Kidney epithelial cell (primary cell): ENCODE data around the gene SLC4A3. TPM values are rescaled to one million over a fixed set of nuclear protein-coding genes. Genes with fewer than 3 reads are reported as not detected.
"Not testable (repeated sequence)": the region's sequence is repeated elsewhere in the genome, so short reads cannot be mapped to it uniquely, and the experiment has no call there.

Experiments
- DNase-seq: peaks from one replicate; pipeline ENCODE4 v3.0.0-alpha.2; 2010; ENCODE audit warnings: low read depth
- H3K27me3 ChIP-seq: 2 replicates; pipeline ENCODE4 v1.6.0; 2011; ENCODE audit warnings: low read length; ENCODE audit not compliant: control insufficient read depth, insufficient read depth
- H3K36me3 ChIP-seq: 2 replicates; pipeline ENCODE4 v1.5.1; 2011; ENCODE audit warnings: low read length; ENCODE audit not compliant: control insufficient read depth, insufficient read depth
- H3K4me3 ChIP-seq: 2 replicates; pipeline ENCODE4 v1.5.1; 2011; ENCODE audit warnings: low read depth, mild to moderate bottlenecking, control low read depth, low read length
- total RNA-seq: library from RNA; depleted of rRNA; stranded (reverse); fragments of >200 nt; gene quantifications from 2 replicates; pipeline ENCODE4 v1.2.3, GENCODE V29; 2015
- TF ChIP-seq, protein P1 (sequence below): IDR thresholded peaks from 2 replicates; pipeline ENCODE4 v1.5.1; 2011; ENCODE audit warnings: mild to moderate bottlenecking, moderate library complexity, low read length, control low read depth, inconsistent platforms; ENCODE audit not compliant: insufficient read depth, poor library complexity, severe bottlenecking

Gene SLC4A3
- total RNA-seq, 1 donor from 2014 or later = 11.6 TPM

DNA sequence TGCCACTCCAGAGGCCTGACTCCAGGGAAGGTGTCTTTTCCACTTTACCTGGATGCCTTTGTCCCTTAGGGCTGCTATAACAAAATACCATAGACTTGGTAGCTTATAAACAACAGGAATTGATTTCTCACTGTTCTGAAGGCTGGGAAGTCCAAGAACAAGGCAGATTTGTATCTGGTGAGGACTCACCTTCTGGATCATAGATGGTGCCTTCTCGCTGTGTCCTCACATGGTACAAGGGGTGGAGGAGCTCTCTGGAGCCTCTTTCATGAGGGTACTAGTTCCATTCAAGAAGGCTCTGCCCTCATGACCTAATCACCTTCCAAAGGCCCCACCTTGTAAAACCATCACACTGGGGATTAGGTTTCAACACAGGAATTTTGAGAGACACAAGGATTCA, 52.1 kb downstream of the SLC4A3 start:
- Histone ChIP-seq H3K27me3 (peaks cover 2% of the 10 kb centered on the region), H3K36me3 (no peaks in the 10 kb centered on the region), H3K4me3 (no peak overlapping the region)
- no peak for DNase-seq
- TF ChIP-seq, protein P1, sequence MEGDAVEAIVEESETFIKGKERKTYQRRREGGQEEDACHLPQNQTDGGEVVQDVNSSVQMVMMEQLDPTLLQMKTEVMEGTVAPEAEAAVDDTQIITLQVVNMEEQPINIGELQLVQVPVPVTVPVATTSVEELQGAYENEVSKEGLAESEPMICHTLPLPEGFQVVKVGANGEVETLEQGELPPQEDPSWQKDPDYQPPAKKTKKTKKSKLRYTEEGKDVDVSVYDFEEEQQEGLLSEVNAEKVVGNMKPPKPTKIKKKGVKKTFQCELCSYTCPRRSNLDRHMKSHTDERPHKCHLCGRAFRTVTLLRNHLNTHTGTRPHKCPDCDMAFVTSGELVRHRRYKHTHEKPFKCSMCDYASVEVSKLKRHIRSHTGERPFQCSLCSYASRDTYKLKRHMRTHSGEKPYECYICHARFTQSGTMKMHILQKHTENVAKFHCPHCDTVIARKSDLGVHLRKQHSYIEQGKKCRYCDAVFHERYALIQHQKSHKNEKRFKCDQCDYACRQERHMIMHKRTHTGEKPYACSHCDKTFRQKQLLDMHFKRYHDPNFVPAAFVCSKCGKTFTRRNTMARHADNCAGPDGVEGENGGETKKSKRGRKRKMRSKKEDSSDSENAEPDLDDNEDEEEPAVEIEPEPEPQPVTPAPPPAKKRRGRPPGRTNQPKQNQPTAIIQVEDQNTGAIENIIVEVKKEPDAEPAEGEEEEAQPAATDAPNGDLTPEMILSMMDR = no peak

DNA sequence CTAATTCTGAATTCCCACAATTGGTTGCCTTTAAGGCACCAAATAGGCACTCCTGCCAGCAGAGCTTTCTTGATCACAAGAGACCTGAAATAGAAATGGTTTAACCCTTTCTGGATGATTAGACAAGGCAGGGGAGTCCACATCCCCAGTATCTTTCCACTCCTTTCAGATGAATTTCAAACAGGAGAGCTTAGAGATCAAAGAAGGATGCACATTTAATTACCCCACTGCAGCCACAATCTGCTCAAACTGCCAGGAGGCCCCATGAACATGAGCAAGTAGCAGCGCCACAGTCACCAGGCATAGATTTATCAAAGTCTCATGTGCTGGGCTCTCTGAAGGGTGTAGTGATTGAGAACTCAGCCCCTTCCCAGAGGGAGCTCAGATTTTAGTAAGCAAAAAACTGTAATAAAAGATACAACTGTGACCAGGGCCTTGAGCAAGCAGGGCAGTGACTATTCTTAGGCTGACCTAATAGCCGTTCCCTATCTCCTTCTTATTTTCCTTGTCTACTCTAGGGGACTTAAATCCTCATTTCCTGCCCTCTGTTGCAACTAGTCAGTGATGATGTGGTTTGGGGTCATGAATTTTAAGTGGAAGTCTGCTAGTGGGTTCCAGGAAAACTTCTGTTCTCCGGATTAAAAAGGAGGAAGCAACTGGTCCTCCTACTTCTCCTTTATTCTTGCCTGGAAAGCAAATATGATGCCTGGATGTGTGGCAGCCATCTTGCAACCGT, 53.7 kb downstream of the SLC4A3 start:
- Histone ChIP-seq H3K4me3 (no peak overlapping the region), H3K36me3 (no peaks in the 10 kb centered on the region), H3K27me3 (no peaks in the 10 kb centered on the region)
- no peak for DNase-seq
- TF ChIP-seq, protein P1 = no peak

DNA sequence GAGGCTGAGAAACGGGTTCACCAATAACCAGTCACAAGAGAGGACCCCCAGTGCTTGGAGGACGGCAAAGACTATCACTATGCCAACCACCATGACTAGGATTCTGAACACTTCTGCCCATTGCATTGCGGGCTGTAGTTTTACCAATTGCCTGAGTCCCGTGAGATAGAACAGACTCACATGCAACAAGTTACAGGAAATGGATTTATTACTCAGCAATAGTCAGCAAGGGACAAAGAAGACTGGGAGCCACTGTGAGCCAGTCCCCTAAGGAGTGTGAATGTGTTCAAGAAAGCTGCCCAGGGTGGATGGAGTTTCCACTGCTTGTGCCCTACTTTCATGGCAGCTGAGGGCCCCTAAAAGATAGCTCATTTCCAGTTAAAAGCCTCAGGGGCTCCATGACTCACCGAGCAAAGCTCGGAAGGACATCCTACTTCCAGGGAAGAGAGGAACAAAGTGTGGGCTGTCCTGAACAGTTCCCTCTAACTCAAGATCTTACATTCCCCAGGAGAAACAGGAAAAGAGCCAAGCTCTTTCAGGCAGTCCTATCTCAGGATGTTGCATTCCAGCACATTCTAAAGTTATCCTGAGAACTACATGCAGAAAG, 54.4 kb downstream of the SLC4A3 start:
- H3K27me3 ChIP-seq = no peaks in the 10 kb centered on the region

DNA sequence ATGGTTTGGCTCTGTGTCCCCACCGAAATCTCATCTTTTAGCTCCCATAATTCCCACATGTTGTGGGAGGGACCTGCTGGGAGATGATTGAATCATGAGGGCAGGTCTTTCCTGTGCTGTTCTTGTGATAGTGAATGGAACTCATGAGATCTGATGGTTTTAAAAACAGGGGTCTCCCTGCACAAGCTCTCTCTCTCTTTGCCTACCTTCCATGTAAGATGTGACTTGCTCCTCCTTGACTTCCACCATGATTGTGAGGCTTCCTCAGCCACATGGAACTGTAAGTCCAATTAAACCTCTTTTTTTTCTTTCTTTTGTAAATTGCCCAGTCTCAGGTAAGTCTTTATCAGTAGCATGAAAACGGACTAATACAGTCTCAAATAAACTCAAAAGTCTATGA, 56.0 kb downstream of the SLC4A3 start:
- H3K36me3 ChIP-seq, H3K4me3 ChIP-seq, H3K27me3 ChIP-seq, DNase-seq: not testable (repeated sequence)

More for the DNA sequence above, 54.4 kb downstream of the SLC4A3 start:
- H3K4me3 ChIP-seq = no peak overlapping the region
- H3K36me3 ChIP-seq = no peaks in the 10 kb centered on the region
- DNase-seq = no peak
- TF ChIP-seq, protein P1 = no peak

DNA sequence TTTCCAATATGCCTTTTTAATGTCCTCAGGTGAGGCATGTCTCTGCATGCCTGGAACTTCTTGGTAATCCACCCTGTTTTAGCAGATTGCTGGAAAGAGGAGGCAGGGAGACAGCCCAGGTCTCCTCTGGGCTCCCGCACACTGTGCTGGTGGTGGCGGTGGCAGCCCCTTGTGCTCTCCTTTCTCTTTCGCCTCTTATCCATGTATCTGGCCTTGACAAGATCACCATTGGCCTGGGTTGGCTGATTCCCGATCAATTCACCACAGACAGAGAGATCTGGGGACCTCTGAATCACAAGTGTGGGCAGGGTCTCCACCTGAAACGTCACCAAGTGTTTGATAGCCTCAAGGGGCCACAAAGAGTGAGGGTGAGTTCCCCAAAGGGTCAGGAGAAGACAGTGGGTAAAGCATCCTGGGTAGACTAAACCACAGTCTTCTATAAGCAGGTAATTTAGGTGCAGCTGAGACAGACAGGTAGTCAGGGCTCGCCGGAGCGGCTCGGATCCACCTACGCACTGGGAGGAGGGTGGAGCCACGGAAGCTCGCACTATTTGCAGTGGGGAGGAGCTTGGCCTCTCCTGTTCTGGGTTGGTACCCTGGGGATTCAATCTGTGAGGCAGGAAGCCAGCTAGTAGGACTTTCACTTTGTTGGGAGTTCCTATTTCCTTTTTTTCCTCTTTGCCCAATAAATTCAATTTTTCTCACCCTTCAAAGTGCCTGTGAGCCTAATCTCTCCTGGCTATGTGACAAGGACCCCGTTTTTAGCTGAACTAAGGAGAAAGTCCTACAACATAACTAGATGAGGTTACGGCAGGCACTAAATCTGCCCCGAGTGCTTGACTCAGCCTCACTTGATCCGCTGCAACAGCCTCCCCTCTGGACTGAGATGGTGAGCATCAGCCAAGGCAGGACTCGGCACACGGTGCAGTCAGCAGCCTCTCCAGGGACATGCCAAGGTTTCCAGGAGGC, 57.6 kb downstream of the SLC4A3 start:
- DNase-seq = no peak
- Histone ChIP-seq H3K36me3 (no peaks in the 10 kb centered on the region), H3K27me3 (no peaks in the 10 kb centered on the region), H3K4me3 (peak overlapping the region; percentile 34)
- TF ChIP-seq, protein P1 = no peak

DNA sequence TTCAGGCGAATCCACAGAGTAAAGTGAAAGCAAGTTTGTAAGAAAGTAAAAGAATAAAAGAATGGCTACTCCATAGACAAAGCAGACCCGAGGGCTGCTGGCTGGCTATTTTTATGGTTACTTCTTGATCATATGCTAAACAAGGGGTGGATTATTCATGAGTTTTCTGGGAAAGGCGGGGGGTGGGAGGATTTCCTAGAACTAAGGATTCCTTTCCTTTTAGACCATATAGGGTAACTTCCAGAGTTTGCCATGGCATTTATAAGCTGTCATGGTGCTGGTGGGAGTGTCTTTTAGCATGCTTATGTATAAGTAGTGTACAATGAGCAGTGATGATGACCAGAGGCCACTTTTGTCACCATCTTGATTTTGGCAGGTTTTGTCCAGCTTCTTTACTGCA, 59.8 kb downstream of the SLC4A3 start:
- Histone ChIP-seq H3K4me3 (no peak overlapping the region), H3K27me3 (no peaks in the 10 kb centered on the region), H3K36me3 (no peaks in the 10 kb centered on the region)
- no peak for DNase-seq
- TF ChIP-seq, protein P1 = no peak
